Femur (tissue), 1 donor: ENCODE data around the gene FBXW9.
"Not testable (repeated sequence)": the region's sequence is repeated elsewhere in the genome, so short reads cannot be mapped to it uniquely, and the experiment has no call there.

Experiments used
- DNase-seq: peaks from one replicate; pipeline ENCODE4 v3.0.0-alpha.2; 2017

Gene FBXW9

GRCh38 chr19:12715102-12715501 lies 18.7 kb upstream of the FBXW9 start:
- no peak for DNase-seq

- DNase-seq = not testable (repeated sequence)
These were observed 16.9 kb upstream of the FBXW9 start for GRCh38 chr19:12713304-12713703.

- DNase-seq = not testable (repeated sequence)
These were observed 15.6 kb upstream of the FBXW9 start for GRCh38 chr19:12712077-12712476.

- no peak for DNase-seq
These were observed 14.8 kb upstream of the FBXW9 start for GRCh38 chr19:12711187-12711586.

- no peak for DNase-seq
These were observed 12.2 kb upstream of the FBXW9 start for GRCh38 chr19:12708641-12709040.

- no peak for DNase-seq
These were observed 9.9 kb upstream of the FBXW9 start for GRCh38 chr19:12706332-12706718.

- DNase-seq = no peak
These were observed 9.4 kb upstream of the FBXW9 start for GRCh38 chr19:12705654-12706331.

GRCh38 chr19:12705169-12705568 lies 8.7 kb upstream of the FBXW9 start:
- no peak for DNase-seq

- no peak for DNase-seq
These were observed 6.6 kb upstream of the FBXW9 start for GRCh38 chr19:12703046-12703445.

GRCh38 chr19:12701596-12702282 lies 5.3 kb upstream of the FBXW9 start:
- no peak for DNase-seq

GRCh38 chr19:12698138-12698537 lies 1.7 kb upstream of the FBXW9 start:
- DNase-seq = no peak

- DNase-seq = not testable (repeated sequence)
These were observed 994 bp upstream of the FBXW9 start for GRCh38 chr19:12697425-12697824.

- no peak for DNase-seq
These were observed 450 bp downstream of the FBXW9 start for GRCh38 chr19:12695997-12696365.

- DNase-seq = no peak
These were observed 917 bp downstream of the FBXW9 start for GRCh38 chr19:12695514-12695913.

GRCh38 chr19:12695096-12695495 lies 1.3 kb downstream of the FBXW9 start:
- no peak for DNase-seq

GRCh38 chr19:12694641-12695040 lies 1.8 kb downstream of the FBXW9 start:
- no peak for DNase-seq

- no peak for DNase-seq
These were observed 3.5 kb downstream of the FBXW9 start for GRCh38 chr19:12692960-12693359.

- DNase-seq = no peak
These were observed 6.7 kb downstream of the FBXW9 start for GRCh38 chr19:12689581-12690216.

- no peak for DNase-seq
These were observed 7.4 kb downstream of the FBXW9 start for GRCh38 chr19:12689012-12689411.

- DNase-seq = no peak
These were observed 8.8 kb downstream of the FBXW9 start, which contains the start of gene GNG14 for GRCh38 chr19:12687496-12688196. TSS of gene GNG14 (plus strand) at chr19:12687998. CDS start at chr19:12688049, 51 bp downstream.

GRCh38 chr19:12685831-12686230 lies 10.6 kb downstream of the FBXW9 start:
- DNase-seq = no peak

- DNase-seq = peak; percentile 96
These were observed 15.1 kb downstream of the FBXW9 start, which contains the start of gene DHPS for GRCh38 chr19:12681074-12681987. TSS of gene DHPS (minus strand) at chr19:12681880. CDS start at chr19:12681766, 114 bp downstream.
